Astrocyte of the spinal cord (primary cell): ENCODE measurements around the gene JPH2.
A peak's percentile ranks its signal among the peaks of the same experiment; 100 is the strongest.

ENCODE experiments used
- DNase-seq: peaks from one replicate; pipeline ENCODE4 v3.0.0; 2011; ENCODE audit warnings: low read depth, low spot score
- H3K4me3 ChIP-seq: 2 replicates; pipeline ENCODE4 v1.5.1; 2011; ENCODE audit warnings: low read depth, mild to moderate bottlenecking, low read length, moderate library complexity
- in situ Hi-C: cut with HindIII; loops from 2 replicates; pipeline ENCODE4 v1.10.0; 2017; ENCODE audit warnings: low sequenced_read_pairs
- TF ChIP-seq, protein P1 (sequence below): IDR thresholded peaks from 2 replicates; pipeline ENCODE4 v1.5.1; 2012; ENCODE audit warnings: low read depth, mild to moderate bottlenecking, low read length, inconsistent platforms

JPH2 gene

DNA sequence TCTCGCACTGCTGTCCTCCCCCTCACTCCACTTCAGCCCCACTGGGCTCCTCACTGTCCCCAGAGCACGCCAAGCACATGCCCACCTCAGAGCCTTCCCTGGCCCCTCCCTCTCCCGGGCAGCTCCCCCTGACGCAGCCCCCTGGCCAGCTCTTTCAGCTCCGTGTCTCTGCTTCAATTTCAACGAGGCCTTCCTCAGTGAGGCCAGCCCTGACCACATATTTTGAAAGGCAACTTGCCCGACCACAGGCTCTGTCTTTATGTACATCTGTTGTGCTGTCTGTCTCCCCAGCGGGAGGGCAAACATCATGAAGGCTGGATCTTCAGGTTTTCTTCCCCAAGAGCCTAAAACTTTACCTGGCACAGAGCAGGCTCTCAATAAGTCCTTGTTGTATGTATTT lies 44.6 kb downstream of the JPH2 start:
- TF ChIP-seq, protein P1, sequence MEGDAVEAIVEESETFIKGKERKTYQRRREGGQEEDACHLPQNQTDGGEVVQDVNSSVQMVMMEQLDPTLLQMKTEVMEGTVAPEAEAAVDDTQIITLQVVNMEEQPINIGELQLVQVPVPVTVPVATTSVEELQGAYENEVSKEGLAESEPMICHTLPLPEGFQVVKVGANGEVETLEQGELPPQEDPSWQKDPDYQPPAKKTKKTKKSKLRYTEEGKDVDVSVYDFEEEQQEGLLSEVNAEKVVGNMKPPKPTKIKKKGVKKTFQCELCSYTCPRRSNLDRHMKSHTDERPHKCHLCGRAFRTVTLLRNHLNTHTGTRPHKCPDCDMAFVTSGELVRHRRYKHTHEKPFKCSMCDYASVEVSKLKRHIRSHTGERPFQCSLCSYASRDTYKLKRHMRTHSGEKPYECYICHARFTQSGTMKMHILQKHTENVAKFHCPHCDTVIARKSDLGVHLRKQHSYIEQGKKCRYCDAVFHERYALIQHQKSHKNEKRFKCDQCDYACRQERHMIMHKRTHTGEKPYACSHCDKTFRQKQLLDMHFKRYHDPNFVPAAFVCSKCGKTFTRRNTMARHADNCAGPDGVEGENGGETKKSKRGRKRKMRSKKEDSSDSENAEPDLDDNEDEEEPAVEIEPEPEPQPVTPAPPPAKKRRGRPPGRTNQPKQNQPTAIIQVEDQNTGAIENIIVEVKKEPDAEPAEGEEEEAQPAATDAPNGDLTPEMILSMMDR, result no peak
- peak; percentile 76 for DNase-seq
- no peak overlapping the region for H3K4me3 ChIP-seq
- in situ Hi-C loops, result no loop called here

DNA sequence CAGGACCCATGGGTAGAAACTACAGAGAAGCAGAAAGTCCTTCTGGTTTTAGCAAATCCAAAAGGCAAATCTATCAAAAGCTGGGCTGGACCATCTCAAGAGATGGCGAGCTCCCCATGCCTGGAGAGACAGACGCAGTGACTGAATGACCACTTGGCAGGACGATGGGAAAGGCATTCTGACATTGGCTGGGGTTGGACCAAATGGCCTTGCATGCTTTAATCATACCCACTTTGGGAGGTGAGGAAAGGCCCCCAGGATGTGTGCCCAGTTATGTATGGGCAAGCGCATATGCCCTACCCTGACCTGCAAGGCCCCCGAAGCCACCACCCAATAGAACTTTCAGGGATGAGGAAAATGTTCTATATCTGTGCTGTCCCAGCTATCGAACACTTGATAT lies 45.1 kb downstream of the JPH2 start:
- no peak for DNase-seq
- TF ChIP-seq, protein P1, result no peak
- in situ Hi-C loops, result no loop called here
- no peak overlapping the region for H3K4me3 ChIP-seq

DNA sequence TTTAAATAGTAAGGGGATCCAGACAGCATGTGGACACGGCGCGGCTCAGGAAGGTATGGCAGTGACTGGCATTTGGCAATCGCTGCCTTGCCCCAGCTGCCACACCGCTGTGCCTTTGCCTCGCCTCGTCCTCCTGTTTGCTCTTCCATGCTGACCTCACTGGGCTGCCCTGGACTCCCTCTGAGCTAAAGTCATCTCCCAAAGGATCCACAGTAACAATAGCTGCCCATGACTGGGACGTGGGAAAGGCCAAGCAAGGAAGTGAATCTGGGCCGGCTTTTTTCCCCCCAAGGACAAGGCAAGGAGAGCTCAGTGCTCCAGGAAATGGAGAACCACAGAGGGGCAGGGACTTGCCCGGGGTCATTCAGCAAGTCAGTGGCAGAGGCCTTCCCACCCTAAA lies 48.1 kb downstream of the JPH2 start:
- in situ Hi-C loops, result no loop called here

DNA sequence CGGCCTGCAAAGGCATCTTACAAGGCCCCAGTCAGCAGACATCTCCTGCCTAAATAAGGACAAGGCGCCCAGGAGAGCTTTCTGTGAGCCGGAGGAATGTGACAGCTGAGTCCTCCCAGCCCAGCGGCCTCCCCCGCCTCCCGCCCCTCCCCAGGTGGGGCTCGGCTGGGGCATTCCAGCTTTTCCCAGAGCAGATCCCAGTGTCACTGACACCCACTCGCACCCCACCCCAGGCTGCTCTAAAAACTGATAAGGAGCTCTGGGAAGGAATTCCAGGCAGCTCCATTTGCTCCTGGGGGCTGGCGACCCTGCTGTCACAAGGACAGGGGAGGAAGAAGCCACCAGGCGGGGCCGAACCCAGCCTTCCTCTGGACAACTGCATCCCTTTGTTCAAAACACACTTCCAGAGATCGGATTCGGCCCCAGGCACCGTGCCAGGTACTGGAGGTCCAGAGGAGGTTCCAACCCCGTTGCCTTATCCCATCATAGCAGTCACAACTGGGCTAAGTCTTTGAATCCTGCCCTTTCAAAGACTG lies 49.7 kb downstream of the JPH2 start:
- no peak for DNase-seq
- TF ChIP-seq, protein P1, result no peak
- no peak overlapping the region for H3K4me3 ChIP-seq
- in situ Hi-C loops, result no loop called here

More for the DNA sequence above, 48.1 kb downstream of the JPH2 start:
- no peak overlapping the region for H3K4me3 ChIP-seq
- TF ChIP-seq, protein P1, result no peak
- no peak for DNase-seq

DNA sequence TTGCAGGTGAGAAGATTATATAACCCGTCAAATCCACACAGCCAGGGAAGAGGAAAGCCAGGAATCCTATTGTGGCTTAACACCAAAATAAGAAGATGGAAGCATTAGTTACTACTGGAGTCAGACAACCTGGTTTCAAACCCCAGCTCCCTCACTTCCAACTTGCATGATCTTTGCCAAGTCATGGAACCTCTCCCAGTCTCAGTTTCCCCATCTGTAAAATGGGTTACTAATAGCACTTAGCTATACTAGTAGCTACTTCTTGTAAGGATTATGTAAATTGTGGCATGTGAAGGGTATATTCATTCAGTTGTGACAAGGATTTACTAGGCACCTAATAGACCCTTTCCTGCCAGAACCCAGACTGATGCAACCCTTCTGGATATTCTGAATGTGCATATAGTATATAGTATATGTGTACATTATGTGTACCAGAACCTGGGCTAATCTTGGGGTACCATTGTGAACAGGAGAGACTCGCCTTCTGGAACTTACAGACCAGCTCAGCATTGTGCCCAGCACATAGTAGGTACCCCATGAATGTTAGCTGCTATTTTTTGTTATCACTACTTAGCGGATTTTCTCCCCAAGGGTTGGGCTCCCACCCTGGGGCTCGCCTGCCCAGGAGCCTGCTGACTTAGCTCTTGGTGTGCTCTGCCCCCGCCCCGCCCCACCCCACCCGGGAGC lies 50.3 kb downstream of the JPH2 start:
- in situ Hi-C loops, result no loop called here
- no peak overlapping the region for H3K4me3 ChIP-seq
- TF ChIP-seq, protein P1, result no peak
- no peak for DNase-seq

DNA sequence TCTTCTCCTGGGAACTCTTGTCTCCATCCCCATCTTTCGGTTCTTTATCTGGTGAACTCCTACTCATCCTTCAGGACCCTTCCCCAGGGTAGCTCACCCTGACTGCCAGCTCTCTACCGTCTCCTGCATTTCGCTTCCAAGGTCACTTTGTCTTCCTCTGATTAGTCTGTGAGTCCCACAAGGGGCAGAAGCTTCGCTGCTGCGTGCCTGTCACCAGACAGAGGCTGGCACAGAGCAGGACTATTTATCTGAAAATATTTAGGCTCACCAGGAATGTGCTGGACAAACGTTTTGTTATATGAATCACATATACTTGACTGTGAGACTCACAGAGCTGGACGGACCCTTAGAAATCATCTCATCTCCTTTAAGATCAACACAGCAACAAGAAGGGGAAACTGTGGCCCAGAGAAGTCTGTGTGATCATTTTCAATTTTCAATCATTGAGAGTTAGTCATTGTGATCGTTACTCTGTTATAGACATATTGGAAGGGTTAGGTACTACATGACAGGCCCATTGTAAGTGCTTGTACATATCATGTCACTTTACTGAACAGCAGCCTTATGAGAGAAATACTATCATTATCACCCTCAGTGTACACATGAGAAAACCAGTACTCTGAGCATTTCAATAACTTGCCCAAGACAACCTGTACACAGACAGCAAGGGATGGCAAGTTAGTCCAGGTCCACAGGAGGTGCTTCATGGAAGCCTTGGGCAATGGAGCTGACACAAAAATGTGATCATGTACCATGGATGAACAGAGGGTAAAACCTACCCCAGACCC lies 51.4 kb downstream of the JPH2 start:
- no peak for DNase-seq
- TF ChIP-seq, protein P1, result no peak
- no peak overlapping the region for H3K4me3 ChIP-seq
- in situ Hi-C loops, result no loop called here
